ENCODE data around the gene CFL1.

CFL1 gene

DNA sequence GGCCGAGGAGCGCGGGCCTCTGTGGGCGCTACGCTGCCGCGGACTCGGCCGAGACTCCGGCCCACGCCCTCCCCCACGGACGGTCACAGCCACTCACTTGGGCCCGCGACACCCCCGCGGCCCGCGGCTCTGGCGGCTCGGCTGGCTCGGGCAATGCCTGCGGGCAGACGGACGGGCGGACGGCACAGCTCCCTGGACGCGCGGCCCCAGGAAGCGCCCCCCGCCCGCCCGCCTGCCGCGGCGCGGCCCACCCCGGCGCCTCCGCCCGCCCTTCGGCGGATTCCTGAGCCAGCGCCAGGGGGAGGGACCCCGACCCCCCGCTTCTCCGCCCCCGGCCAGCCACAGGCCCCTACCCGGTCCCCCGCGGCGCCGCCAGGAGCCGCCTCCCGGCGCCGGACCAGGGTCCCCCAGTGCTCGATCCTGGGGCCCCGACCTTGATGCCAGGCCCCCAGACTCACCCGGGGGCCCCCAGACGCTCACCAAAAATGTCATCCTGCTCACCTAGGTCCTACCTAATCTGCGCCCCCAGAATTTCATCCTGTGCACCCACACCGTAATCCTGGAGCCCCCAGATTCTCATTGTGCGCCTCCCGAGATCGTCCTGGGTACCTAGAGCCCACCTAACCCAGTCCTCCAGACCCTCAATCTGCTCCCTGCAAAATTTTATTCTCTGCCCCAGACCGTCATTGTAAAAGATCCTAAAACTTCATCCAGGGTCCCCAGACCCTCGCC lies 14.8 kb upstream of the CFL1 start, which contains the start of gene EFEMP2:
EFEMP2 (minus strand) TSS at position 215 of the 732 bp plus-strand sequence. CDS start 446 bp downstream, outside the sequence.
- DNase-seq (ENCODE audit: low spot score): no peak
- Histone ChIP-seq H3K27me3 (ENCODE audit: insufficient read depth, poor library complexity, severe bottlenecking) (no peaks in the 10 kb centered on the region), H3K9me3 (ENCODE audit: severe bottlenecking) (no peaks in the 10 kb centered on the region), H3K4me1 (ENCODE audit: insufficient read depth, poor library complexity, severe bottlenecking) (no peaks in the 10 kb centered on the region), H3K4me3 (ENCODE audit: severe bottlenecking) (peak within 1 kb of the TSS; percentile 34), H3K27ac (ENCODE audit: poor library complexity, severe bottlenecking) (peak within 1 kb of the TSS; percentile 72), H3K36me3 (ENCODE audit: low read depth) (peaks cover 4% of the 10 kb centered on the region)
- TF ChIP-seq, protein P1, sequence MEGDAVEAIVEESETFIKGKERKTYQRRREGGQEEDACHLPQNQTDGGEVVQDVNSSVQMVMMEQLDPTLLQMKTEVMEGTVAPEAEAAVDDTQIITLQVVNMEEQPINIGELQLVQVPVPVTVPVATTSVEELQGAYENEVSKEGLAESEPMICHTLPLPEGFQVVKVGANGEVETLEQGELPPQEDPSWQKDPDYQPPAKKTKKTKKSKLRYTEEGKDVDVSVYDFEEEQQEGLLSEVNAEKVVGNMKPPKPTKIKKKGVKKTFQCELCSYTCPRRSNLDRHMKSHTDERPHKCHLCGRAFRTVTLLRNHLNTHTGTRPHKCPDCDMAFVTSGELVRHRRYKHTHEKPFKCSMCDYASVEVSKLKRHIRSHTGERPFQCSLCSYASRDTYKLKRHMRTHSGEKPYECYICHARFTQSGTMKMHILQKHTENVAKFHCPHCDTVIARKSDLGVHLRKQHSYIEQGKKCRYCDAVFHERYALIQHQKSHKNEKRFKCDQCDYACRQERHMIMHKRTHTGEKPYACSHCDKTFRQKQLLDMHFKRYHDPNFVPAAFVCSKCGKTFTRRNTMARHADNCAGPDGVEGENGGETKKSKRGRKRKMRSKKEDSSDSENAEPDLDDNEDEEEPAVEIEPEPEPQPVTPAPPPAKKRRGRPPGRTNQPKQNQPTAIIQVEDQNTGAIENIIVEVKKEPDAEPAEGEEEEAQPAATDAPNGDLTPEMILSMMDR (IDR thresholded peaks at IDR 0.05; ENCODE audit: poor library complexity, severe bottlenecking): no peak
- ATAC-seq (ENCODE audit: low read depth): no peak

DNA sequence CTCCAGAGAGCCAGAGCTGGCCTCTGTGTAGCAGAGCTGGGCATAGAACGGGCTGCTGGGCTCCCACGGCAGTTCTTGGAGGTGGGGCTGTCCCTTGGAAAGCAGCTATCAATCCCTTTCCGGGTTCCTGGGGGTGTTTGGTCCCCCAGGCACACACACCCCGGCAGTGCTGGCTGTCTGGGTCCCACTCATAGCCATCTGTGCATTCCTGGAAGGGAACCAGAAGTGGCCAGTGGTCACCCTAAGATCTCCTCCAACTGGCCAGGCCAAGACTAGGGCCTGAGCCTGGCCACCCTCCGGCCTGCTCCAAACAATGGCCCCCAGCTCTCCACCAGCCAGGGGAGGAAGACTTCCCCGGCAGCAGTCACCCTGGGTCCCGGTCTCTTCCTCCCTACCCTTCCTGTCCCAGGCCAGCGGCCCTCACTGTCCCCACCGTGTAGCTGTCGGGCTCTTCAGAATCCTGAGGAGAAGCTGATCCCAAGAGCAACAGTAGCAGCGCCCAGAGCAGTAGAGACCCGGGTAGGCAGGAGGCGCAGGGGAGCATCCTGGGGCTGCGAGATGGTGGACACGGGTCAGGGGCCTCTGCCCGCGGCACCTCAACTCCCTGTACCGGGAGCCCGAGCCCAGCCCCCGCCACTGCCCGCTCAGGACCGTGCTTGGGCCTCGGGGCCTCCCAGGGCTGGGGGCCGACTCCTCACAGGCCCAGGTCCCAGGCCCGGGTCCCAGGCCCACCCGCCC lies 14.0 kb upstream of the CFL1 start:
- TF ChIP-seq, protein P1 (IDR thresholded peaks at IDR 0.05; ENCODE audit: poor library complexity, severe bottlenecking): no peak
- peak overlapping the region; percentile 72 for H3K27ac ChIP-seq (ENCODE audit: poor library complexity, severe bottlenecking)
- peaks cover 11% of the 10 kb centered on the region for H3K36me3 ChIP-seq (ENCODE audit: low read depth)
- no peaks in the 10 kb centered on the region for H3K4me1 ChIP-seq (ENCODE audit: insufficient read depth, poor library complexity, severe bottlenecking)
- ATAC-seq (ENCODE audit: low read depth) (peak; percentile 32), DNase-seq (ENCODE audit: low spot score) (peak; percentile 58)
- H3K27me3 ChIP-seq (ENCODE audit: insufficient read depth, poor library complexity, severe bottlenecking): no peaks in the 10 kb centered on the region
- H3K9me3 ChIP-seq (ENCODE audit: severe bottlenecking): no peaks in the 10 kb centered on the region
- peak overlapping the region; percentile 34 for H3K4me3 ChIP-seq (ENCODE audit: severe bottlenecking)

DNA sequence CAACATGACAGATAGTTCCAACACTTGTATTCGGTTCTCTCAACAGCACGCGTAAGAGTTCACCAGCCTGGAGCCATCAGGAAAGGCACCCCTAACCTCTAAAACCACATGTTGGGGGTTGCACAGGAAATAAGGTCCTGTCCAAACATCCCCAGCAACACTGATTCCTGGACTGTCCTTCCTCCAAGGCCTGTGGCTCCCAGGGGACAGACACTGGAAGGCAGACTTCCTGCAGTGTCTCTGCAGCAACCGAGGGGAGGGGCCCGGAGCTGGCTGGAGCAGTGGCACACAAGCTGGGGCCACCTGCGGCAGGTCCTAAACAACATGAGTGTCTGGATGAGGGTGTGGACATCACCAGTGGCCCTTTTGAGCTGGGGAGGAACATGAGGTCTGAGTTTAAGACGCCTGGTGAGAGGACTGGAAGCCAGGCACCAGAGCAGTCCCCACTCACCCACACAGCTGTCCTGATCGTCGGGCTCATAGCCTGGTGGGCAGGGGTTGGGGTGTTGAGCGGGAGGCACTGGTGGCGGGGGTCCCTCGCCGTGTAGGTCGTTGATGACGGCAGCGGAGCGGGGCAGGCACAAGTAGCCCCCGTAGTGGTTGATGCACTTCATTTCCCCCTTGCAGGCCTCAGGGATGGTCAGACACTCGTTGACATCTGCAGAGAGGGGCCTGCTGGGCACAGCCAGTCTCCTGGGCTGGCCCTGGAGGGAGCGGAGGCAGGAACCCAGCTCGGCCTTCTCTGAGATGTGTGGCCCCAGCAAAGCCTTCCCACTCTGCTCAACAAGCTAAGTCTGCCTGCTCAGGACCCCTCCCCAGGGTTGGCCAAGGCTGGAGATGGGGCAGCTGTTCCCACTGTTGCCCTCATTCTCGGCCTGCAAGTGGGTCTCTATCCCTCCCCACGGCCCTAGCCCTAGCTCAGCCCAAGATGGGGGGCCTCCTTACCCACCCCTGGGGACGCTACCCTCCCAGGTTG lies 13.0 kb upstream of the CFL1 start:
- Histone ChIP-seq H3K36me3 (ENCODE audit: low read depth) (peaks cover 21% of the 10 kb centered on the region), H3K4me1 (ENCODE audit: insufficient read depth, poor library complexity, severe bottlenecking) (no peaks in the 10 kb centered on the region), H3K27me3 (ENCODE audit: insufficient read depth, poor library complexity, severe bottlenecking) (no peaks in the 10 kb centered on the region), H3K4me3 (ENCODE audit: severe bottlenecking) (no peak overlapping the region), H3K27ac (ENCODE audit: poor library complexity, severe bottlenecking) (peak overlapping the region; percentile 72), H3K9me3 (ENCODE audit: severe bottlenecking) (no peaks in the 10 kb centered on the region)
- TF ChIP-seq, protein P1 (IDR thresholded peaks at IDR 0.05; ENCODE audit: poor library complexity, severe bottlenecking): no peak
- no peak for DNase-seq (ENCODE audit: low spot score)
- no peak for ATAC-seq (ENCODE audit: low read depth)

DNA sequence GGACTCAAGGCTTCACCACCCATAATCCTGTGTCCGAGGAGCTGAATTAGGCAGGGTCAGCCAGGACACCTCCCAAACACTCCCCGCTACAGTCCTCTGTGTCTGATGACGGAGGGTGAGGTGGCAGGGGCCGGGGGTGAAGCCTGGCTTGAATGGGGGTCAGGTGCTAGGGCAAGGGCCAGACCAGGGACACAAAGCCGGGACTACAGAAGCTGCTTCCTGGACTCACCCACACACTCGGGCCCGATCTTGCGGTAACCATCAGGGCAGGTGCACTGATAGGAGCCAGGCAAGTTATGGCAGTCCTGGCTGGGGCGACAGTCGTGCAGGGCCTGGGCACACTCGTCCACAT lies 12.3 kb upstream of the CFL1 start:
- Histone ChIP-seq H3K9me3 (ENCODE audit: severe bottlenecking) (no peaks in the 10 kb centered on the region), H3K27me3 (ENCODE audit: insufficient read depth, poor library complexity, severe bottlenecking) (no peaks in the 10 kb centered on the region), H3K4me3 (ENCODE audit: severe bottlenecking) (no peak overlapping the region), H3K27ac (ENCODE audit: poor library complexity, severe bottlenecking) (no peak overlapping the region), H3K36me3 (ENCODE audit: low read depth) (peaks cover 28% of the 10 kb centered on the region), H3K4me1 (ENCODE audit: insufficient read depth, poor library complexity, severe bottlenecking) (no peaks in the 10 kb centered on the region)
- ATAC-seq (ENCODE audit: low read depth) (no peak), DNase-seq (ENCODE audit: low spot score) (no peak)
- TF ChIP-seq, protein P1 (IDR thresholded peaks at IDR 0.05; ENCODE audit: poor library complexity, severe bottlenecking): no peak

Measured in RWPE2 (cell line).